Colon (tissue), 2 donors: ENCODE measurements around the gene SMIM15.

Experiments
- FAIRE-seq: peaks from 2 replicates; lab custom pipeline; 2012; peaks lifted over from hg19 to GRCh38; lab: Jason Lieb, UNC
- donor health status: control.
- donor health status: control.

SMIM15 gene

DNA sequence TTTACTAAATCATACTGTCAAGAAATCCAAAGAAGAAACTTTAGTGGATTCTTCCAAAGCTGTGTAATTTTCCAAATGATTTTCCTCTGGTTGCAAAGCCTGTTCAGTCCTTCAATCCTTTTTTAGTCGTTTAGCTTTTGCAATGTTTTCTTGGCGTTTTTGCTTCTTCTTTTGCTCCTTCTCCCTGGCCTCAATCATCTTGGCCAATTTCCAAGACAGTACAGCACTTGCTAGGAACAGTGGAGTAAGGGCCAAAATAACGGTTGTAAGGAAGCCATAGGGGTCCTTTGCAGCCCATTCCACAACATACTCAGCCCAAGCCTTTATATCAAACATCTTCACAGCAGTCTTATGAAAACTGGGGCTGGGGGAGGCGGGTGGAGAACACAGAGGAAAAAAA is 2.4 kb downstream of the SMIM15 start:
- no peak for FAIRE-seq

DNA sequence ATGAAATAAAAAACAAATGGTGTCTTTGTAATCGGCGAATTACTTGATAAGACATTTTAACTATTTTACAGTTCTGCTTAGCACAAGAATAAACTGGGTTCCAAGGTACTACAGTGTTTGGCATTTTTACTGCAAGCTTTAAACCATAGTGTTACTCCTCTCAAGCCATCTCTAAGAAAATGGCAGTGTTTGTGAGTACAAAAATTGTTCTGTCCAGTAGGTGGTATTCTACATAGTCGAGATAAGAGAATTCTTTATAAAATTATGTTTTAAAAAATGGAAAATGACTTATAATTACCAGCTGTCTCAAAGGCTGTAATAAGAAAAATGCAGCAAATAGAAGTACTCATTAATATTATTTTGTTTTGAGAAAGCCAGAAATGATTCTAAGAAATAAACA is 3.2 kb downstream of the SMIM15 start:
- no peak for FAIRE-seq

DNA sequence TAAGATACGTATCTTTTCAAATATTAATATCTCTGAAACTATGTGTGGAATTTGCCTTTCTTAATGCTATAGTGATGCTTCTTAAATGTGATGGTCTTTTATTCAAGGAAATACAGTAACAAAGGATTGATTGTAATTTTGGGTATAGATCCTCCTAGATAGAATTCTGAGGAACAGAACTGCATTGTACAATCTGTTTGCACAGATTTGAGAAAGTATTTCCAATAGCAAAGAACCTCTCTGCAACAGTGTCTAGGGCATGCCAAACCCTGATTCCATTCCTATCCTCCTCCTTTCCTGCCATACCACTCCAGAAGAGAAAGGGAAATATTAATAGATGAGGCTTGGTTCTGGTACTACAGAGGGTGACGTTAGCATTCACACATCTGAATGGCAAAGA is 10.4 kb downstream of the SMIM15 start:
- FAIRE-seq = no peak

DNA sequence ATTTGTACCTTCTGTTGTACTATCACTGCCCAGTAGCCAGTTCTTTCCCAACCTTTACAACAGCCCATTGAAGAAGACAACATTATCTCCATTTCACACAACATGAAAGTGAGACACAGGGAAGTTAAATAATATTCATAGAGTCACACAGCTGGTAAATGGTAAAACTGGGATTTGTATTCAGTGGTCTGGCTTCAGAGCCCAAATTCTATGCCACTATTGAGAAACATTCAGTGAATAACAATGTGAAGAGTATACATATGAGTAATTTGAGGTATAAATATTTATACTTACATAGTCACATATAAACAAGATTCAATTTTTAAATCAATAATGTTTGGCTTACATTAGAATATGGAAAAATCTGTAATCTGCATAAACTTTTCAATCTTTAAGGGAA is 13.8 kb downstream of the SMIM15 start:
- FAIRE-seq = no peak

DNA sequence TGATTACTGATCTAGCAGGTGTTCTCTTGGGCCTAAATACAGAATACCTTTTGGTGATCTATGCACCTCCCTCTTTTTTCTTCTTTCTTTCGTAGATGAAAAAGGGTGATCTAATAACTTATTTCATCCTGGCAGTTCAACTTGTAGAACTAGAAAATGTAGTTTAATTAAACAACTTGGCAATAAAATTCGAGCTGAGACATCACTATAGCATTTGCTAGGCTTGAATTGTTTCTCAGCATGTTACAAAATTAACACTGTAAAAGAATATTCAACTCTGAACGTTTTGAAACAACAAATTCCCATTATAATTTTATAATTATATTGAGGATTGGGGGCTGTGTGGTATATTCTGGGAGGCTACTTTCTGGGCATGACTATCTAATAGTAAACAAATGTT is 19.5 kb downstream of the SMIM15 start:
- no peak for FAIRE-seq

DNA sequence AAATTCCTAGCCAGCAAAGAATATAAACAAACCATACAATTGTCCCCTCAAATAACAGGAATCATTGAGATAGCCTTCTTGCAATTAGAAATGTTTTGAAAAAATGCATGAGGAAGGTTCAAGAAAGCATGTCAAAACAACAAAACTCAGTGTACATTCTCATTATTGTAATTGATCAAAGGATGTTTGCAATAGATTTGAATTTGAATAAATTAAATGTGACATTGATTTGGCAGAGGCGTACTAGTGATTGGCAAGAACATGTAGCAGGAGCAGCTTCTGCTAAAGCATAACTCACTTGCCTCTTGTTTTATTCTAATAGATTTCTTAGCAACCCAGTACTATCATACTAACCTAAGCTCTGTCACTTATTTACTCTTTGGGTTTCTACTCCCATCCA is 19.9 kb downstream of the SMIM15 start:
- FAIRE-seq = no peak

DNA sequence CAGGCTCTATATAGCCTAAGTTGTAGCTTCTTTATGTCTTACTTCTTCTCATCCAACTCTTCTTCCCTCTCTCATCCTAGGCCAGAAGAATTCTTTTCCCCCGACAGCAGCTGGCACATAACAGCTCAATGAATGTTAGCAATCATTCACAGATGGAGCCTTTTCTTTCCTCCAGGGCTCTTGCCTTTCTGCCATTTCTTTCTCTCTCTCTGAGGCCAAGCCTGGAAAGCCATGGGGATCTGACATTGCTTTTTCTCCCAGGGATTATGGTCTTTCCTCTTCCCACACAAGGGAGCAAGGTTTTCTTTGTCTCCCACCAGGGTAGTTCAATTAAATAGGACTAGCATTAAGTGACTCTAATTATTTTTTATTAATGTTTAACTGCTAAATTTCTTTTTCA is 20.5 kb downstream of the SMIM15 start:
- FAIRE-seq = no peak

DNA sequence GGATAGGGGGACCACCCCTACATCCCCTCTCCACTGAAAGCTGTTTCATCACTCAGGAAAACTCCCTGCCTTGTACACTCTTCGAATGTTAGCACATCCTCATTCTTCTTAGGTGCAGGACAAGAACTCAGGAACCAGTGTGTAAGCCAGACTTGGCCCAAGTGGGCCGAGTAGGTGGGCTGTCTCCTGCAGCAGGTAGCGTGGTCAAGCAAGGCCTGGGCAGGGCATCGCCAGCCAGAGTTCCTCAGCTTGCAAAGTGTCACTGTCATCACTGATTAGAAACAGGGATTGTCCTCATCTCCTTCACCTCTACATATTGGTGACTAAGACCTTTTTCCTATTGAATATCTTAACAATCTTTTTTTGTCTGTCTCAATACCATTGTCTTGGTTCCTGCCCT is 22.3 kb downstream of the SMIM15 start:
- no peak for FAIRE-seq

DNA sequence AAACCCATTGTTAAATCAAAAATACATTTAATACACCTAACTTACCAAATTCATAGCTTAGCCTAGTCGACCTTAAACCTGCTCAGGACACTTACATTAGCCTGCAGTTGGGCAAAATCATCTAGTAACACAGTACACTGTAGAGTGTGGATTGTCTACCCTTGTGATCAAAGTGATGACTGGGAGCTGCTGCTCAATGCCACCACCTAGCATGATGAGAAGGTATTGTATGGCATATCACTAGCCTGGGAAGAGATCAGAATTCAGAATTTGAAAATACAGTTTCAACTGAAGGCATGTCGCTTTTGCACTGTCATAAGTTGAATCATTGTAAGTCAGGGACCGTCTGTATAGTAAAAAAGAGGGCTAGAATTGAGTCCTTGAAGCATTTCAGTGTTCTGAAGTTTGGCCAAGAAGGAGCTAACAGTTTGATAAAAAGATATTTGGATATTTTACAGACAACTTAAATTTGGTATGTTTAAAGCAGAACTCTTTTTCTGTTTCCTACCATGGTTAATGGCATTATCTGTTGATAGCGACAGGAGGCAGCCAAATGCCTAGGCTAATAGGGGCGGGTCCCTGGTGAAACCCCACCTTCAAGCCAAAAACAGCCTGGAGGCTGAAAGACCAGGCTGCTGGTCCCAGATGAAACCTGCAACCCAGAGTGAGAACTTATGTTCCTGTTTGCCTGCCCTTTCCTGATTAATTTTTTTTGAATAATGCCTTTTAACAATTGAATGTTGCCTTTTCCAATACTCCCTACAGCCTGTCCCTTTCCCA is 23.0 kb downstream of the SMIM15 start:
- FAIRE-seq = no peak

DNA sequence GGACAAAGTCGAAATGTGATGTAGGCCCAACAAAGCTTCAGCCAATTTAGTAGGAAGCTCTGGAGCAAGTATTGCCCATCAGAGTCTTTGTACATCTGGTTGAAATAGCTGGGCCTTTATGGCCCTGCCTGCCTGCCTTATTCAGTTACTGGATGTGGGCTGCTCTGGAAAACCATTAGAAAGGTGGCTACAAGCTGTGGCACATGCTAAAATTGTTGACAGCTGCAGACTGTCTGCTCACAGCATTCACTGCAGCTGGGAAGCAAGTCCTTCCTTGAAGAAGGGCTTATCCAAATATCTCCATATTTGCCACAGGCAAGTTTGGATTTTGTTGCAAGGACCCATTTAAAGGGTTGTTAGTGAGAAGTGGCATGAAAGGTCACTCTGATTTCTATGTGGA is 24.4 kb downstream of the SMIM15 start:
- FAIRE-seq = no peak

DNA sequence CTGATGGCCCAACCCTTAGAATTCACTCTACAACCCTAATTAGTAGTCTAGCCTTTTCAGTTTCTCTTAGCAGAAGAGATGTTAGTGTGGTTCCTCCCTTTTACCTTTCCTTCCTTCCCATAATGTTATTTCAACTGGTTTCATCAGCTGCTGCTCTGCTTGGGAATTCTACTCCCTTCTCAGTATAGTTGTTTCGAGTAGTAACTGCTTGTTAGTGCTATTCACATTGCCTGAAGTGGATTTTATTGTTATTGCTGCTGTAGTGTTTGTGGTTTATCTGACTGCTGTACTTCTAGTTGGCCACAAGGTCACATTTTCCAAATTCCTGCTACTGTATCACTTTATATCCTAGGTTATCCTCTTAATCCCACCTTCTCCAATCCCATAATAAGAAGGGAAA is 29.7 kb downstream of the SMIM15 start:
- FAIRE-seq = no peak

DNA sequence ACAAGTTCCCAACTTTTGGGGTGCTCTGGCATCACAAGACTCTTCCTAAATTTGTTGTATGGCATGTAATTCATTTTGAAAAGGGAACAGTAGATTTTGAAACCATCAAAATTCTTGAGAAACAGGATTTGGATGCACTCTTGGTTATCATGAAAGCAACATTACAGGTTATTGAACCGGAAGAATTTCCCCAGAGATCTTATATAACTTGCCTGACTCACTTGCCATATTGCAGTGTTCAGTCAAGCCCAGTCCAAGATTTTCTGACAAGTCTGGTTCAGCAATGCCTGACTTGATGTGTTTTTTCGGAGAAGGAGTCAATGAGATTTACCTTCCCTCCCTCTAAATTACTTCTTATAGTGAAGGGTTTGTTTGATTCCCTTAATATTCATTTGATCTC is 32.0 kb downstream of the SMIM15 start:
- no peak for FAIRE-seq

DNA sequence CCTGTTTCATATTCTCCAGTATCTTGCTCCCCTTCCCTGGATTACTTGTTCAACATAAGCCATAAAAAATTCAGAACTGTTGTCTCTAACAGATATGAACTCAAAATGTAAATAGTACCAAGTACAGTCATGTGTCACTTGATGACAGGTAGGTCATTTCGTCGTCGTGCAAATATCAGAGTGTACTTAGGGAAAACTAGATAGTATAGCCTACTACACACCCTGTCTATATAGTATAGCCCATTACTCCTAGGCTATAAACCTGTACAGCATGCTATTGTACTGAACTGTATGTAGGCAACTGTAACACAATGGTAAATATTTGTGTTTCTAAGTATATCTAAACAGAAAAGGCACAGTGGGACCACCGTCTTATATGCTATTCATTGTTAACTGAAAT is 39.1 kb downstream of the SMIM15 start:
- peak; percentile 88 for FAIRE-seq

DNA sequence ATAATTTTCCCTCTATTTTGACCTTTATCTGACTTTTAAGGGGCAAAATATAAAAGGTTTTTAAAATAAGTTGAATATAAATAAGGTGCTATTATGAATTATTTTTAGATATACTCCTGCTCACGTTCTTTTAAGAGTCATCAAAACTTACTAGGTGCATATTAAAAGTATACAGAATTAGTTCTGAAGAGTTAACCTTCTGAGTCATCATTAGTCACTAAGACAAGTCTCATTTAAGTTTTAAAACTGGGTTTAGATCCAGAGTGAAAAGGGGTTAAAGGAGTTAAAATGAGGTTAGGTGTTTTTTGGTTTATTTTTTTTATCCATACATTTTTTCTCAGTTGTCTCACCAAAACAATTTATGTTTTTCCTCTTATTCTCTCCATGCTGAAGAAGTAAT is 41.7 kb downstream of the SMIM15 start:
- FAIRE-seq = no peak

DNA sequence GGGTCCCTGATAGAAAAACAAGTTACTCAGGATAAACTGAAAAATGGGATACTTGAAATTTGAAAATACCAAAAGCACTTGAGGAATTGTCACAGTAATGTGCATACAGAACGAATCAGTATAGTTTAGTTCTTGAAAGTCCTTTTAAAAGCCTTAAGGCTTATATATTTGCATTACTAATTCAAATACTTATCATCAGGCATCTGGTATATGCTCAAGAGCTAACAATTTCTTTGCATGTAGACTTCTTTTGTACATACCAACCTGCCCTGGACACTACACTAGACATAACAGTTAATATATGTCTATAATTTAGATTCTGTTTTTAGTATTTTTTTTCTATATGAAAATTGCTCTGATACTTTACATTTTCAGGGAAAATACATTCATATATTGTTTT is 43.2 kb downstream of the SMIM15 start:
- FAIRE-seq = no peak

DNA sequence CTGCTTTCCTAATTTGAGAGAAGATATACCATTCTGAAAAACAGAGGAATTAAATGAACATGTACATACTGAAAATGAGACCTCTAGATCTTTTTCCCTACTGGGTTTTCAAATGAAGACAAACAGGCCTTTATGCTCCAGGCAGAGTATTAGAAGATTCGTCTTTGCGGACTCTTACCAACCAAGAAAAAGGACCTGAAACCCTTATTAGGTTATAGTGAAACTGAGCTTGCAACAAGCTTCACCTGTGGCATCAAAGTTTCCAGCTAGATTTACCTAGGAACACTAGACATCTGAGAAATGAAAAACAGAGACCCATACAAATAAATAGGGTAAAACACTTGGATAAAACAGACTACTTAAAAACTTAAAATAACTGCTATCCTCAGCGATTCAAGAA is 46.3 kb downstream of the SMIM15 start:
- no peak for FAIRE-seq

DNA sequence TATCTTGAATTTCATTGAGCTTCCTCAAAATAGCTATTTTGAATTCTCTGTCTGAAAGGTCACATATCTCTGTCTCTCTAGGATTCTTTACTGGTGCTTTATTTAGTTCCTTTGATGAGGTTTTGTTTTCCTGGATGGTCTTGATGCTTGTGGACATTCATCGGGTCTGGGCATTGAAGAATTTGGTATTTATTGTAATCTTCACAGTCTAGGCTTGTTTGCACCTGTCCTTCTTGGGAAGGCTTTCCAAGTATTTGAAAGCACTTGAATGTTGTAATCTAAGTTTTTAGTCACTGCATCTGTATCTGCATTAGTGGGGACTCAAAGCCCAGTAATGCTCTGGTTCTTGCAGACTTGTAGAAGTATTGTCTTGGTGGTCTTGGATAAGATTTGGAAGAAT is 47.8 kb downstream of the SMIM15 start:
- no peak for FAIRE-seq
